Heart right ventricle (tissue), 16 donors: Measurements from ENCODE around the gene LASP1. TPM values are rescaled to one million over a fixed set of nuclear protein-coding genes. Genes with fewer than 3 reads are reported as not detected.

Experiments used
- ATAC-seq, 8 donors: fragments of 200-7000 bp; cut with Tn5 transposase; one replicate each; pipeline ENCODE4 v1.9.1; 2020; ENCODE audit warnings: mild to moderate bottlenecking in 8 of 8, moderate library complexity in 8 of 8, moderate number of reproducible peaks in 1 of 8
- DNase-seq, 2 donors: peaks; one replicate each; pipeline ENCODE4 v3.0.0-alpha.2; 2020
- H3K27ac ChIP-seq, 10 donors: fragments of 200-600 bp; sonication (generic) in 2 of 10; one replicate each; pipeline versions ENCODE4 v1.5.0 to v1.8.0; 2020 to 2022; ENCODE audit warnings: mild to moderate bottlenecking in 3 of 10
- H3K27me3 ChIP-seq, 7 donors: fragments of 200-600 bp; one replicate each; pipeline ENCODE4 v1.8.0; 2021 to 2022; ENCODE audit warnings: mild to moderate bottlenecking in 2 of 7
- H3K36me3 ChIP-seq, 9 donors: fragments of 200-600 bp; sonication (generic) in 1 of 9; one replicate each; pipeline versions ENCODE4 v1.5.0 to v1.8.0; 2020 to 2022; ENCODE audit warnings: mild to moderate bottlenecking in 2 of 9
- H3K4me1 ChIP-seq, 9 donors: fragments of 200-600 bp; sonication (generic) in 1 of 9; one replicate each; pipeline versions ENCODE4 v1.5.0 to v1.8.0; 2020 to 2022; ENCODE audit warnings: mild to moderate bottlenecking in 4 of 9
- H3K4me3 ChIP-seq, 10 donors: fragments of 200-600 bp; sonication (generic) in 2 of 10; one replicate each; pipeline versions ENCODE4 v1.5.0 to v1.8.0; 2020 to 2022; ENCODE audit warnings: mild to moderate bottlenecking in 7 of 10, moderate library complexity in 2 of 10
- H3K9me3 ChIP-seq, 11 donors: fragments of 200-600 bp in 10 of 11; sonication (generic) in 2 of 11; one replicate each; pipeline versions ENCODE4 v1.5.0 to v1.8.0; 2013 to 2022; ENCODE audit warnings: mild to moderate bottlenecking in 2 of 11, control low read depth in 1 of 11, moderate library complexity in 1 of 11
- WGBS, 2 donors: extraction: QIAGEN DNeasy Blood & Tissue Kit; methylation state at CpG; one replicate each; pipeline ENCODE4 v1.1.7; 2013; ENCODE audit warnings: inconsistent platforms in 1 of 2; 5-methylcytosine and 5-hydroxymethylcytosine counted together
- intact Hi-C, 10 donors: fragments of 100-400 bp; cut with DNase I; formaldehyde crosslinking; loops; one replicate each; pipeline versions ENCODE4 v1.11.1 to v1.14.2; 2022
- polyA plus RNA-seq, 2 donors: library from polyadenylated mRNA; stranded (reverse); fragments of 200-250 nt; gene quantifications; one replicate each; pipeline ENCODE4 v1.2.3, GENCODE V29; 2013
- total RNA-seq, 10 donors: library from RNA; stranded (reverse); fragmentation: NEBNext Ultra II Directional in 3 of 10; extraction: Animal tissue kit (Norgen Biotek cat#: 25700) in 3 of 10; gene quantifications; one replicate each; pipeline versions ENCODE4 v1.2.1 to v1.2.4, GENCODE V29; 2021 to 2023
- TF ChIP-seq, protein P1 (sequence below), 9 donors: fragments of 200-600 bp; sonication (generic) in 2 of 9; IDR thresholded peaks; one replicate each; pipeline versions ENCODE4 v1.5.0 to v1.8.0; 2021 to 2022; ENCODE audit warnings: antibody characterized with exemption in 9 of 9, mild to moderate bottlenecking in 5 of 9, moderate library complexity in 1 of 9
- donor health status: Arrhythmogenic right ventricular cardiomyopathy.
- donor health status: ischemic (EF 13 %, LVEDD 7.1; RV severe dilation, severe dysfunction).
- donor health status: healthy with polysubstance abuse.
- donor health status: DM: no; HTN: yes; CAD: no.
- donor health status: DM: no; HTN: no; CAD: no.
- donor health status: ischemic (EF 25% LVEDD 6.9; RV normal size, moderate dysfunction).
- donor health status: ischemic (EF 25% LVEDD 5.7; RV mildly dilated, moderate dysfunction).
- donor health status: healthy.
- donor health status: DM: yes; HTN: yes; CAD: no.
- donor health status: Ischemic cardiomyopathy.
- donor health status: ischemic (EF 35%, LVEDD 5.7; RV mildly dilated, moderate dysfunction).
- donor health status: nonischemic (EF 11% LVEDD 7.7; RV severe dilation, severe dysfunction).
- donor health status: DM: yes; HTN: yes; CAD: no.
- donor health status: PGD.
- donor health status: ischemic (EF 29% LVEDD 5.4; RV normal size, mild dysfunction).
- donor health status: nonischemic (EF 23%, LVEDD 6.1; RV moderate dilation, normal function).

Gene LASP1
- total and polyA plus RNA-seq, 12 donors = 19.5 to 56.9 (median 23.0) TPM

DNA sequence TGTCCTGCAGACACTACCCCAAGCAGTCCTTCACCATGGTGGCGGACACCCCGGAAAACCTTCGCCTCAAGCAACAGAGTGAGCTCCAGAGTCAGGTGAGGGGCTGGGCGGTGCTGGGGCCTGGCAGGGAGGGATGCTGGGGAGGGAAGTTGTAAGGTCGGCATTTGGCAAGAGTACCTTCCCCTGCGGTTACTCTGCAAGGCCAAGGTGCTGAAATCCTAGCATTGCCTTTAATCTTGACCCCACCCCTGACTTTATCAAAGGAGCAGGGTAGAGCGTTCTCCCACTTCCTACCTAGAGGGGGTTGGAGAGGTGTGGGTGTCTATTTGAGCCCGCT is 20.5 kb downstream of the LASP1 start:
- WGBS, 2 donors = 88 to 91% methylated on average over 8 of the region's 8 CpGs
- Histone ChIP-seq H3K4me3 (no peak overlapping the region), H3K27me3 (no peaks in the 10 kb centered on the region), H3K9me3 (no peaks in the 10 kb centered on the region), H3K27ac (peak overlapping the region in 2 of 10 donors; percentile 43 to 58), H3K36me3 (peaks cover 0 to 91% (median 32%) of the 10 kb centered on the region in 9 donors), H3K4me1 (peaks cover 10 to 87% (median 44%) of the 10 kb centered on the region in 9 donors)
- DNase-seq = no peak
- ATAC-seq = no peak
- TF ChIP-seq, protein P1, sequence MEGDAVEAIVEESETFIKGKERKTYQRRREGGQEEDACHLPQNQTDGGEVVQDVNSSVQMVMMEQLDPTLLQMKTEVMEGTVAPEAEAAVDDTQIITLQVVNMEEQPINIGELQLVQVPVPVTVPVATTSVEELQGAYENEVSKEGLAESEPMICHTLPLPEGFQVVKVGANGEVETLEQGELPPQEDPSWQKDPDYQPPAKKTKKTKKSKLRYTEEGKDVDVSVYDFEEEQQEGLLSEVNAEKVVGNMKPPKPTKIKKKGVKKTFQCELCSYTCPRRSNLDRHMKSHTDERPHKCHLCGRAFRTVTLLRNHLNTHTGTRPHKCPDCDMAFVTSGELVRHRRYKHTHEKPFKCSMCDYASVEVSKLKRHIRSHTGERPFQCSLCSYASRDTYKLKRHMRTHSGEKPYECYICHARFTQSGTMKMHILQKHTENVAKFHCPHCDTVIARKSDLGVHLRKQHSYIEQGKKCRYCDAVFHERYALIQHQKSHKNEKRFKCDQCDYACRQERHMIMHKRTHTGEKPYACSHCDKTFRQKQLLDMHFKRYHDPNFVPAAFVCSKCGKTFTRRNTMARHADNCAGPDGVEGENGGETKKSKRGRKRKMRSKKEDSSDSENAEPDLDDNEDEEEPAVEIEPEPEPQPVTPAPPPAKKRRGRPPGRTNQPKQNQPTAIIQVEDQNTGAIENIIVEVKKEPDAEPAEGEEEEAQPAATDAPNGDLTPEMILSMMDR (IDR thresholded peaks at IDR 0.05) = no peak
- intact Hi-C loops = no loop called here

DNA sequence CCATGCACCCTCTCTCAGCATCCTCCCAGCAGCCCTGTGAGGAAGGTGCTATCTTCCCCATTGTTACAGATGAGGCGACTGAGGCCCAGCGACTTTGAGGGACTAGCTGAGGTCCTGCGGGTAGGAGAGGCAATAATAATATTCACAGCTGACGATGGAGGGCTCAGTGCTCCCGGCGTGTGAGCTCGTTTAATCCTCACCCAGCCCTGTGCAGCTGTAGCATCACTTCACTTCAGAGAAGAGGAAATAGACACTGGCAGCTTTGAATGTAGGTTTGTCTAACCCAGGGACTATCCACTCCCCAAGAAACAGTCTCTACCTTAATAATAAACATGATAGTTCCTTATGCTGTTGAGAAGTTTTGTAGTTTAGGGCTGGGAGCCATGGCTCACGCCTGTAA is 21.6 kb downstream of the LASP1 start:
- no peaks in the 10 kb centered on the region for H3K27me3 ChIP-seq
- peaks cover 7 to 87% (median 44%) of the 10 kb centered on the region in 9 donors for H3K4me1 ChIP-seq
- intact Hi-C loops = no loop called here
- TF ChIP-seq, protein P1 (IDR thresholded peaks at IDR 0.05) = no peak
- H3K36me3 ChIP-seq = peaks cover 0 to 92% (median 32%) of the 10 kb centered on the region in 9 donors
- no peak for DNase-seq
- no peaks in the 10 kb centered on the region for H3K9me3 ChIP-seq
- no peak for ATAC-seq
- 82 to 90% methylated on average over 8 of the region's 8 CpGs for WGBS, 2 donors
- H3K27ac ChIP-seq = peak overlapping the region in 2 of 10 donors; percentile 15 to 58
- no peak overlapping the region for H3K4me3 ChIP-seq

DNA sequence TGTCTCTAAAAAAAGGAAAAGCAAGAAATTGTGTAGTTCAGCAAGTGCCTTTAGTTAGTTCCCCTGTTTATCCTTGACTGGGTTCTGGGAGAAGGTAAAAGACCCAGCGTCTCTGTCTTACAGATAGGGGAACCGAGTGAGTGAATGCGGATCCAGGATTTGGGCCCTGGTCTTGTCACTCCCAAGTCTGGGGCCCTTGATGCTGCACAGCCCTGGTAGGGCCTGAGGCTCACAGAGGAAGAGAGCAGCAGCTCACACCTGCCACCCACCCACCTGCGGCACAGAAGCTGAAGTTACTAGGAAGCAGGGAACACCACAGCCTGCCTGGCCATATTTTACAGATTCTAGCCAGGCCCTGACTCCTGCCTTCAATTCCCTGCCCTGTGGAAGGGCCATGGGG is 22.2 kb downstream of the LASP1 start:
- WGBS, 2 donors = 88 to 92% methylated on average over 4 of the region's 4 CpGs
- intact Hi-C loops = no loop called here
- DNase-seq (no peak), ATAC-seq (no peak)
- no peaks in the 10 kb centered on the region for H3K27me3 ChIP-seq
- H3K36me3 ChIP-seq = peaks cover 0 to 92% (median 35%) of the 10 kb centered on the region in 9 donors
- H3K4me3 ChIP-seq = no peak overlapping the region
- TF ChIP-seq, protein P1 (IDR thresholded peaks at IDR 0.05) = no peak
- H3K27ac ChIP-seq = peak overlapping the region in 2 of 10 donors; percentile 15 to 58
- peaks cover 12 to 87% (median 45%) of the 10 kb centered on the region in 9 donors for H3K4me1 ChIP-seq
- H3K9me3 ChIP-seq = no peaks in the 10 kb centered on the region

DNA sequence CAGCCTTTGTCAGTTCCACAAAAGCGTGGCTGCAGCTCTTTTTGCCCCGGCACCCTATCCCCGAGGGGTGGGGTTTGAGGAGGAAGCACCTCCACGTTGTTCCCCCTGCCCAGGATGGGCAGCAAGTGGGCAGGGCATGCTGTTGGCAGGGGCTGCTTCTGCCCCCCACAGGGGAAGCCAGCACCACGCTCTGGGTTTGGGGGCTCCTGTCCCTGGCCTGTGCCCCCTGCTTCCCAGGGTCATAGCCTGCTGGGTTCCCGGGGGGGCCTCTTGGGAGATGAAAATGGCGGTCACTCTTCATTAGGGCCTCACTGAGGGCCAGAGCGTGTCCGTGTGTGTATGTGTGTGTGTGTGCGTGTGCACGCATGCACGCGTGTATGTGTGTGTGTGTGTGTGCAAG is 22.8 kb downstream of the LASP1 start:
- Histone ChIP-seq H3K4me3 (no peak overlapping the region), H3K27me3 (no peaks in the 10 kb centered on the region), H3K27ac (peak overlapping the region in 1 of 10 donors; percentile 89), H3K4me1 (peaks cover 17 to 87% (median 48%) of the 10 kb centered on the region in 9 donors), H3K9me3 (no peaks in the 10 kb centered on the region), H3K36me3 (peaks cover 0 to 88% (median 33%) of the 10 kb centered on the region in 9 donors)
- ATAC-seq = no peak
- TF ChIP-seq, protein P1 (IDR thresholded peaks at IDR 0.05) = no peak
- DNase-seq = no peak
- intact Hi-C loops = no loop called here
- WGBS, 2 donors = 84 to 86% methylated on average over 13 of the region's 13 CpGs
